ENCODE results near the gene L3HYPDH. TPM values are rescaled to one million over a fixed set of nuclear protein-coding genes. Genes with fewer than 3 reads are reported as not detected.
A peak's percentile ranks its signal among the peaks of the same experiment; 100 is the strongest.

Gene L3HYPDH
- total RNA-seq, 2 donors from 2014 or later, result 30.2 to 36.3 TPM

- intact Hi-C loops (cut with DNase I), result no loop called here
- no peak for DNase-seq (ENCODE audit: low spot score)
Measured at GRCh38 chr14:59438195-59438647, 46.0 kb downstream of the L3HYPDH start.

- no peak for DNase-seq (ENCODE audit: low spot score)
- intact Hi-C loops (cut with DNase I), result no loop called here
Measured at GRCh38 chr14:59435987-59436386, 48.2 kb downstream of the L3HYPDH start.

GRCh38 chr14:59435101-59435500 is 49.1 kb downstream of the L3HYPDH start:
- intact Hi-C loops (cut with DNase I), result no loop called here
- no peak for DNase-seq (ENCODE audit: low spot score)

GRCh38 chr14:59429790-59430189 is 54.4 kb downstream of the L3HYPDH start:
- no peak for DNase-seq (ENCODE audit: low spot score)
- intact Hi-C loops (cut with DNase I), result loop anchor here in 1 of 2 donors (5.0 kb wide), 1 partner anchor 242 kb away; the partner anchor contains the start of gene DAAM1

GRCh38 chr14:59428581-59429012 is 55.6 kb downstream of the L3HYPDH start:
- intact Hi-C loops (cut with DNase I), result loop anchor here in 1 of 2 donors (5.0 kb wide), 1 partner anchor 241 kb away; the partner anchor contains the start of gene DAAM1

GRCh38 chr14:59427653-59428580 is 56.3 kb downstream of the L3HYPDH start:
- intact Hi-C loops (cut with DNase I), result loop anchor here in 1 of 2 donors (5.0 kb wide), 1 partner anchor 241 kb away; the partner anchor contains the start of gene DAAM1

More at GRCh38 chr14:59428581-59429012, 55.6 kb downstream of the L3HYPDH start:
- no peak for DNase-seq (ENCODE audit: low spot score)

GRCh38 chr14:59425322-59425935 is 58.8 kb downstream of the L3HYPDH start:
- intact Hi-C loops (cut with DNase I), result loop anchor here in 1 of 2 donors (5.0 kb wide), 1 partner anchor 238 kb away; the partner anchor contains the start of gene DAAM1
- no peak for DNase-seq (ENCODE audit: low spot score)

More at GRCh38 chr14:59427653-59428580, 56.3 kb downstream of the L3HYPDH start:
- peak; percentile 83 for DNase-seq (ENCODE audit: low spot score)

GRCh38 chr14:59424341-59425071 is 59.7 kb downstream of the L3HYPDH start:
- intact Hi-C loops (cut with DNase I), result loop anchor here (5.0 kb wide), 2 partner anchors 232 to 237 kb away; partner anchors contain the start of gene DAAM1 (in 1 of the 2)
- no peak for DNase-seq (ENCODE audit: low spot score)

Other genes starting within 250 kb of the L3HYPDH start
- 1 to 10 TPM; 7.5 to 8.1 TPM for gene GPR135, start 19.0 kb downstream of the L3HYPDH start, total RNA-seq
- gene JKAMP, start 109 bp upstream of the L3HYPDH start, total RNA-seq, result 10 to 100 TPM; 21.7 to 24.4 TPM
- gene CCDC175, start 92.4 kb upstream of the L3HYPDH start, total RNA-seq, result under 1 TPM in 1 of 2 donors, not detected in 1; 0.10 TPM